Ishikawa (cell line): ENCODE results near the gene CFAP65.

Experiments used
- CEBPB ChIP-seq: IDR thresholded peaks from 2 replicates; pipeline ENCODE4 v1.6.1; 2012
- CREB1 ChIP-seq: IDR thresholded peaks from 2 replicates; pipeline ENCODE4 v1.6.1; 2012; ENCODE audit warnings: low read depth
- EGR1 ChIP-seq: IDR thresholded peaks from 2 replicates; pipeline ENCODE4 v1.6.1; 2012
- EP300 ChIP-seq: IDR thresholded peaks from 2 replicates; pipeline ENCODE4 v1.6.1; 2012; ENCODE audit warnings: borderline replicate concordance
- FOXM1 ChIP-seq: IDR thresholded peaks from 2 replicates; pipeline ENCODE4 v1.6.1; 2012; ENCODE audit warnings: low read depth, borderline replicate concordance
- NFIC ChIP-seq: IDR thresholded peaks from 2 replicates; pipeline ENCODE4 v1.6.1; 2012
- RAD21 ChIP-seq: IDR thresholded peaks from 2 replicates; pipeline ENCODE4 v1.6.1; 2012; ENCODE audit warnings: low read depth
- TAF1 ChIP-seq: IDR thresholded peaks from 2 replicates; pipeline ENCODE4 v1.6.1; 2012; ENCODE audit warnings: low read depth, mild to moderate bottlenecking
- TCF12 ChIP-seq: IDR thresholded peaks from 2 replicates; pipeline ENCODE4 v1.6.1; 2012; ENCODE audit warnings: low read depth
- TEAD4 ChIP-seq: IDR thresholded peaks from 2 replicates; pipeline ENCODE4 v1.6.1; 2012
- YY1 ChIP-seq: IDR thresholded peaks from 2 replicates; pipeline ENCODE4 v1.6.1; 2012; ENCODE audit warnings: low read depth
- ZBTB7A ChIP-seq: IDR thresholded peaks from 2 replicates; pipeline ENCODE4 v1.6.1; 2012; ENCODE audit warnings: low read depth
- TF ChIP-seq, protein P1 (sequence below): IDR thresholded peaks from 2 replicates; pipeline ENCODE4 v1.6.1; 2012
- TF ChIP-seq, protein P2 (sequence below): IDR thresholded peaks from 2 replicates; pipeline ENCODE4 v1.6.1; 2012
- TF ChIP-seq, protein P3 (sequence below): IDR thresholded peaks from 2 replicates; pipeline ENCODE4 v1.6.1; 2012; ENCODE audit warnings: low read depth, mild to moderate bottlenecking

Gene CFAP65

DNA sequence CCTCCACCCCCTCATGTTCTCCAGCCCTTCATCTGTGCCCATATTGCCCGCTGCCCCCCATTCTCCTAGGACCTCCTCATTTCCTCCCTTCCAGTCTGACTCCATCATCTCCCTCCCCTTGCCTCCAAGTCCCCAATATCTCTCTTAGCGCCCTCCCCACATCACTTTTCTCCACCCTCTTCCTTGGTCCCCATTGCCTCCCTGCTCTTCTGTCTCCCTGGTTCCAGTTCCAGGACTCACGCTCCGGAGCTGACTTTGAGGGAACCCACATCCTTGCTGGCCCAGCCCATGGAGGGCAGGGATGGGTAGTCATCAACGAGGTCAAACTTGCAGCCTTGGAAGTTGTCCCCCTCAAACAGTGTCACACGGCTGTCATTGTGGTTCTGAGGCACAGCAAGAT lies 50.7 kb downstream of the CFAP65 start:
- TF ChIP-seq YY1, result no peak
- no peak for TF ChIP-seq CEBPB
- no peak for TF ChIP-seq RAD21
- no peak for TF ChIP-seq EP300
- TF ChIP-seq CREB1, result no peak
- TF ChIP-seq, protein P1, sequence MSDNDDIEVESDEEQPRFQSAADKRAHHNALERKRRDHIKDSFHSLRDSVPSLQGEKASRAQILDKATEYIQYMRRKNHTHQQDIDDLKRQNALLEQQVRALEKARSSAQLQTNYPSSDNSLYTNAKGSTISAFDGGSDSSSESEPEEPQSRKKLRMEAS, result no peak
- no peak for TF ChIP-seq TCF12
- TF ChIP-seq, protein P2, sequence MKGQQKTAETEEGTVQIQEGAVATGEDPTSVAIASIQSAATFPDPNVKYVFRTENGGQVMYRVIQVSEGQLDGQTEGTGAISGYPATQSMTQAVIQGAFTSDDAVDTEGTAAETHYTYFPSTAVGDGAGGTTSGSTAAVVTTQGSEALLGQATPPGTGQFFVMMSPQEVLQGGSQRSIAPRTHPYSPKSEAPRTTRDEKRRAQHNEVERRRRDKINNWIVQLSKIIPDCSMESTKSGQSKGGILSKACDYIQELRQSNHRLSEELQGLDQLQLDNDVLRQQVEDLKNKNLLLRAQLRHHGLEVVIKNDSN, result no peak
- TF ChIP-seq ZBTB7A, result no peak
- TF ChIP-seq FOXM1, result no peak

DNA sequence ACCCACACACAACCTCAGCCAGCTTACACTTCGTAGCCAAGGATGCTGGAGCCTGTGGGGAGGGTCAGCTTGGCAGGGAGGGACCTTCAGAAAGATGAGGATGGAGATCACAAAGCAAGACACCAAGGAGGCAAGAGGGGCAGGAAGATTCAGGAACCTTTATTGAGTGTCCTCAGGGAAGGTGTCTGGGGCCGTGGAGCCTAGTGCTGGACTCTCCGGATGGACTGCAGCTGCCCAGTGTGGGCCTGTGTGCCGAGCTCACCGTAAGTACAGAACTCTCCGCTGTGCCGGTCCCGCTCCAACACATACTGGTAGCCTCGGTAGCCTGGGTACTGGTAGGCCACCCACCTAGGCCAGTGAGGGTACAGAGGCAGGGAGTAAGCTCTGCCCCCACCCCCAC lies 51.3 kb downstream of the CFAP65 start:
- no peak for TF ChIP-seq CREB1
- no peak for TF ChIP-seq TAF1
- no peak for TF ChIP-seq EP300
- TF ChIP-seq EGR1, result no peak
- TF ChIP-seq, protein P3, sequence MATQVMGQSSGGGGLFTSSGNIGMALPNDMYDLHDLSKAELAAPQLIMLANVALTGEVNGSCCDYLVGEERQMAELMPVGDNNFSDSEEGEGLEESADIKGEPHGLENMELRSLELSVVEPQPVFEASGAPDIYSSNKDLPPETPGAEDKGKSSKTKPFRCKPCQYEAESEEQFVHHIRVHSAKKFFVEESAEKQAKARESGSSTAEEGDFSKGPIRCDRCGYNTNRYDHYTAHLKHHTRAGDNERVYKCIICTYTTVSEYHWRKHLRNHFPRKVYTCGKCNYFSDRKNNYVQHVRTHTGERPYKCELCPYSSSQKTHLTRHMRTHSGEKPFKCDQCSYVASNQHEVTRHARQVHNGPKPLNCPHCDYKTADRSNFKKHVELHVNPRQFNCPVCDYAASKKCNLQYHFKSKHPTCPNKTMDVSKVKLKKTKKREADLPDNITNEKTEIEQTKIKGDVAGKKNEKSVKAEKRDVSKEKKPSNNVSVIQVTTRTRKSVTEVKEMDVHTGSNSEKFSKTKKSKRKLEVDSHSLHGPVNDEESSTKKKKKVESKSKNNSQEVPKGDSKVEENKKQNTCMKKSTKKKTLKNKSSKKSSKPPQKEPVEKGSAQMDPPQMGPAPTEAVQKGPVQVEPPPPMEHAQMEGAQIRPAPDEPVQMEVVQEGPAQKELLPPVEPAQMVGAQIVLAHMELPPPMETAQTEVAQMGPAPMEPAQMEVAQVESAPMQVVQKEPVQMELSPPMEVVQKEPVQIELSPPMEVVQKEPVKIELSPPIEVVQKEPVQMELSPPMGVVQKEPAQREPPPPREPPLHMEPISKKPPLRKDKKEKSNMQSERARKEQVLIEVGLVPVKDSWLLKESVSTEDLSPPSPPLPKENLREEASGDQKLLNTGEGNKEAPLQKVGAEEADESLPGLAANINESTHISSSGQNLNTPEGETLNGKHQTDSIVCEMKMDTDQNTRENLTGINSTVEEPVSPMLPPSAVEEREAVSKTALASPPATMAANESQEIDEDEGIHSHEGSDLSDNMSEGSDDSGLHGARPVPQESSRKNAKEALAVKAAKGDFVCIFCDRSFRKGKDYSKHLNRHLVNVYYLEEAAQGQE, result no peak
- TF ChIP-seq, protein P1, result no peak
- TF ChIP-seq ZBTB7A, result no peak
- no peak for TF ChIP-seq TCF12
- TF ChIP-seq, protein P2, result no peak
- TF ChIP-seq YY1, result no peak
- no peak for TF ChIP-seq NFIC

DNA sequence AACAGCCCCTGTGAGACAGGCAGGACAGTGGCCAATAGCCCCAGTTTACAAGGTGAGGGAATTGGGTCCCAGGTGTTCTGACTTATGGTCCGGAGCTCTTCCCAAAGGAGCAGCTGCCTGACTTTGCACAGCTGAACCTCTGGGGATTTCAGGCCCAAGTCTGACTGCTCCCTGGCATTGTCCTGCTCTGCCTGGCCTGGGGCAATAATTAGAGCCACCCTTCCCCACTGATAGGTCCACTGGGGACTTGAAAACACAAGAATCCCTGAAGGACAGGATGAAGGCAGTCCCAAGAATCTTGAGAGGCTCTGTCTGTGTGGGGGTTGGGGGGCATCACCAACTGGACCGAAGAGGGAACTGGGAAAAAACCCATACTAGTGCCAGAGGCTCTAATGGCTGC lies 52.7 kb downstream of the CFAP65 start:
- TF ChIP-seq EP300 (no peak), TEAD4 (no peak), EGR1 (no peak), RAD21 (no peak)

DNA sequence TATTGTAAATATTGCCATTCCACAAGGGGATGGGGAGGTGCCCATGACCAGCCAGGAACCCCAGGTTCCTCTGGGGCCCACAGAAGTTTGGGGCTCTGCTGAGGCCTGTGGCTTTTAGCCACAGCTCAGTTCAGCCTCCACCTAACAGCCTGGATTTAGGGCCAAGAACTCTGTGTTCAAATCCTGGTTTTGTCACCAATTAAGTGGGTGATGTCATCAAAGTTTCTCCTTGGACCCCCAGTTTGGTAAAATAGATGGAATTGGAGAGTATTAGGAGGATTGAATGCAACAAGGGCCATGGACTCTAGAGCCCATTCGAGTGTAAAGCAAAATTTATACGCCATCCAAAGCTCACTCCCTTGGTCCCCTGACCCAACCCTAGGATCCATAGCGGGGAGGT lies 53.2 kb downstream of the CFAP65 start:
- no peak for TF ChIP-seq RAD21
- TF ChIP-seq CEBPB, result no peak
- TF ChIP-seq EP300, result no peak
- no peak for TF ChIP-seq NFIC
- no peak for TF ChIP-seq FOXM1
- TF ChIP-seq, protein P2, result no peak
- no peak for TF ChIP-seq TEAD4
- TF ChIP-seq, protein P3, result no peak
- TF ChIP-seq YY1, result no peak
- TF ChIP-seq, protein P1, result no peak
- no peak for TF ChIP-seq TCF12
- TF ChIP-seq TAF1, result no peak
- TF ChIP-seq ZBTB7A, result no peak

DNA sequence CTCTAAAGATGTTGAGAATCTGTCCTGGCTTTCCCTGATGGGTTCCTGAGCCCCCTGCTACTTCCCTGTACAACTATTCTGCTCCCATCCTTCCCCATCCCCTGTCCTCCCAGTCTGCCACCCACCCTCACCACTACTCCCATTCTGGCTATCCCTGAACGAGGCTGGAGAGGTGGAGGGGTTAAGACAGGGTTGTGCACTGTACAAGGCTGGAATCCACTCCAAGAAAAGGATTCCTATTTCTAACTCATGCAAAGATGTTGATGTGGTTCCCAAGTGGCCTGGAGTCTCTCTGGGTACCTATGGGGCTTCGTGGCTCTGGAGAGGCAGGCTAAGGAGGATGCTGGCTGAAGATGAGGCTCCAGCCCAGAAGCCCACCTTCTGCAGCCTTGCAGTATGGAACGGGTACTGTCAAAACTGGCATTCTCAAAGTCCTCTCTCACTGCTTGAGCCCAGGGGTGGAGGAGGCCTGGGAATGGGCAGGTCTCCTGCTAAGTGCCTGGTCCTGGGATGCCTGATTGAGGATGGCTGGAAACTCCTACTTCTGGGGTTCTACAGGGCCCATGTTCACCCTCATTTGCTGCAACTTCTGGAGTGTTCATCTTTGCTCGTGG lies 55.1 kb downstream of the CFAP65 start:
- TF ChIP-seq NFIC, result no peak
- no peak for TF ChIP-seq CREB1
- no peak for TF ChIP-seq TAF1
- TF ChIP-seq RAD21, result no peak
- TF ChIP-seq FOXM1, result no peak
- TF ChIP-seq ZBTB7A, result no peak
- TF ChIP-seq, protein P2, result no peak
